HG02884 (cell line): ENCODE results near the gene ZNF383.
"Not testable (repeated sequence)": the region's sequence is repeated elsewhere in the genome, so short reads cannot be mapped to it uniquely, and the experiment has no call there.

ENCODE experiments used
- ATAC-seq: cut with Tn5 transposase; IDR thresholded peaks from one replicate; pipeline ENCODE4 v1.9.1; 2021; ENCODE audit warnings: mild to moderate bottlenecking, moderate library complexity; ENCODE audit not compliant: unreplicated experiment

ZNF383 gene

GRCh38 chr19:37292998-37293939, 75.3 kb downstream of the ZNF383 start:
- not testable (repeated sequence) for ATAC-seq

- not testable (repeated sequence) for ATAC-seq
Measured at GRCh38 chr19:37294246-37294645, 76.2 kb downstream of the ZNF383 start.
